CD14-positive monocyte (primary cell): ENCODE data around the gene NXPH3. TPM values are rescaled to one million over a fixed set of nuclear protein-coding genes. Genes with fewer than 3 reads are reported as not detected.

Experiments
- DNase-seq, 3 donors: peaks; one replicate each; pipeline ENCODE4 v3.0.0-alpha.2; 2011 to 2022
- H2AFZ ChIP-seq: 2 replicates; pipeline ENCODE4 v1.6.0; 2012; ENCODE audit warnings: mild to moderate bottlenecking, low read depth, low read length, inconsistent platforms; ENCODE audit not compliant: insufficient read depth, poor library complexity, severe bottlenecking
- H3K27ac ChIP-seq, 2 donors: 1 replicate in 1 of 2; 2 replicates in 1 of 2; pipeline ENCODE4 v1.5.1; 2012 to 2013; ENCODE audit warnings: low read length in 2 of 2, control low read depth in 1 of 2, inconsistent platforms in 1 of 2, low read depth in 1 of 2, mild to moderate bottlenecking in 1 of 2
- H3K27me3 ChIP-seq, 2 donors: one replicate each; pipeline versions ENCODE4 v1.6.0 to v1.6.1; 2011 to 2013; ENCODE audit warnings: low read length in 2 of 2; ENCODE audit not compliant: control insufficient read depth in 2 of 2, insufficient read depth in 2 of 2
- H3K36me3 ChIP-seq, 2 donors: replicated peaks in 1 of 2; 1 replicate in 1 of 2; 2 replicates in 1 of 2; pipeline versions ENCODE4 v1.5.1 to v1.6.1; 2012 to 2013; ENCODE audit warnings: low read length in 2 of 2, control low read depth in 1 of 2, inconsistent platforms in 1 of 2, mild to moderate bottlenecking in 1 of 2; ENCODE audit not compliant: insufficient read depth in 2 of 2, control insufficient read depth in 1 of 2
- H3K4me1 ChIP-seq, 2 donors: 1 replicate in 1 of 2; 2 replicates in 1 of 2; pipeline versions ENCODE4 v1.5.1 to v1.6.1; 2012 to 2013; ENCODE audit warnings: low read length in 2 of 2, control low read depth in 1 of 2, inconsistent platforms in 1 of 2, mild to moderate bottlenecking in 1 of 2, moderate library complexity in 1 of 2; ENCODE audit not compliant: insufficient read depth in 2 of 2, control insufficient read depth in 1 of 2
- H3K4me2 ChIP-seq: replicated peaks from 2 replicates; pipeline ENCODE3; 2012; ENCODE audit warnings: low read length, moderate library complexity, mild to moderate bottlenecking; ENCODE audit not compliant: poor library complexity, severe bottlenecking; ENCODE audit errors: extremely low read depth
- H3K4me3 ChIP-seq, 3 experiments: fragments of 200-600 bp in 1 of 3; sonication (generic) in 1 of 3; replicated peaks in 1 of 3; 1 replicate in 2 of 3; 2 replicates in 1 of 3; pipeline ENCODE4 v1.5.1; 2011 to 2013; ENCODE audit warnings: low read length in 3 of 3, mild to moderate bottlenecking in 3 of 3, control low read depth in 2 of 3, low read depth in 2 of 3, inconsistent platforms in 1 of 3, moderate library complexity in 1 of 3
- H3K79me2 ChIP-seq: 2 replicates; pipeline ENCODE4 v1.6.0; 2012; ENCODE audit warnings: mild to moderate bottlenecking, control low read depth, inconsistent platforms, low read length, moderate library complexity; ENCODE audit not compliant: insufficient read depth
- H3K9ac ChIP-seq: 2 replicates; pipeline ENCODE4 v1.6.0; 2017; ENCODE audit warnings: low read length, mild to moderate bottlenecking; ENCODE audit not compliant: insufficient read depth, poor library complexity, severe bottlenecking
- H3K9me3 ChIP-seq, 2 donors: replicated peaks in 1 of 2; 1 replicate in 1 of 2; 2 replicates in 1 of 2; pipeline versions ENCODE4 v1.5.1 to v1.6.1; 2012 to 2013; ENCODE audit warnings: low read length in 2 of 2, control low read depth in 1 of 2; ENCODE audit not compliant: control insufficient read depth in 1 of 2, insufficient read depth in 1 of 2
- H4K20me1 ChIP-seq: 2 replicates; pipeline ENCODE4 v1.6.0; 2012; ENCODE audit warnings: mild to moderate bottlenecking, low read length, control low read depth, moderate library complexity; ENCODE audit not compliant: insufficient read depth
- H3K27ac Mint-ChIP-seq, 7 donors: one replicate each; pipeline ENCODE4 v1.8.0; 2020; ENCODE audit warnings: mild to moderate bottlenecking in 7 of 7, mixed read lengths in 7 of 7, moderate library complexity in 6 of 7, inconsistent platforms in 2 of 7
- H3K27me3 Mint-ChIP-seq, 3 donors: one replicate each; pipeline ENCODE4 v1.8.0; 2021 to 2022; ENCODE audit warnings: low read depth in 3 of 3, mild to moderate bottlenecking in 3 of 3, mixed read lengths in 3 of 3, moderate library complexity in 3 of 3, inconsistent platforms in 1 of 3
- H3K36me3 Mint-ChIP-seq, 2 donors: one replicate each; pipeline ENCODE4 v1.8.0; 2020; ENCODE audit warnings: mixed read lengths in 2 of 2, inconsistent platforms in 1 of 2, mild to moderate bottlenecking in 1 of 2
- H3K4me1 Mint-ChIP-seq: one replicate; pipeline ENCODE4 v1.8.0; 2020; ENCODE audit warnings: mild to moderate bottlenecking, mixed read lengths
- H3K4me3 Mint-ChIP-seq, 2 donors: one replicate each; pipeline ENCODE4 v1.8.0; 2020; ENCODE audit warnings: mild to moderate bottlenecking in 2 of 2, mixed read lengths in 2 of 2, moderate library complexity in 1 of 2
- H3K9me3 Mint-ChIP-seq, 7 donors: one replicate each; pipeline ENCODE4 v1.8.0; 2020 to 2022; ENCODE audit warnings: mixed read lengths in 7 of 7, mild to moderate bottlenecking in 6 of 7, moderate library complexity in 6 of 7, inconsistent platforms in 2 of 7
- WGBS: methylation state at CpG from one replicate; pipeline ENCODE4 v1.1.5; 2013; ENCODE audit warnings: missing lambda C conversion rate; ENCODE audit not compliant: insufficient coverage; 5-methylcytosine and 5-hydroxymethylcytosine counted together
- intact Hi-C, 2 donors: fragments of 100-400 bp; cut with micrococcal nuclease; formaldehyde crosslinking; loops; one replicate each; pipeline versions ENCODE4 v1.15.0 to v1.15.1; 2023
- polyA plus RNA-seq, 3 donors: library from polyadenylated mRNA; depleted of rRNA in 1 of 3; unstranded in 2 of 3; stranded (reverse) in 1 of 3; fragments of 300-500 nt in 2 of 3; fragments of >200 nt in 1 of 3; fragmentation: Illumina TruSeq in 2 of 3; gene quantifications; 1 replicate in 2 of 3; 2 replicates in 1 of 3; pipeline ENCODE4 v1.2.3, GENCODE V29; 2012 to 2021
- TF ChIP-seq, protein P1 (sequence below): fragments of 200-600 bp; IDR thresholded peaks from one replicate; pipeline ENCODE4 v1.8.0; 2022; ENCODE audit warnings: antibody characterized with exemption, mild to moderate bottlenecking

The NXPH3 gene
- polyA plus RNA-seq, 3 donors, result not detected

DNA sequence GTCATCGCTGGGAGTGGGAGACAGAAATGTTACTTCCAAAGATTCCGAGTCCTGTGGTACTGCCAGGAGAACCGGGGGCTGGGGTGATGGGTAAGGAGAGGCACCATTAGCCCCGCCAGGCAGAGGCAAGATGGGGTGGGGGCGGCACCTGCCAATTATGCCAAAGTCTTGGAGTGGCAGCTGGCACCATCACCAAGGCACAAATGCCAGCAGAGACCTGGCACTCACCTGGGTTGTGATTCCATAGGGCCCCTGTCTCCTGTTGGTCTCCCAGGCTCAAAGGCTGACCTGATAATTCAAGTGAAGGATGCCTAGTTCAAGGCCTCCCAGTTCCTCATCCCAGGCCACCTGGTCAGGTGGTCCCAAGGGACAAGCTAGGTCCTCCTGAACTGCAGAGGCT is 7.6 kb downstream of the NXPH3 start:
- H3K9me3 ChIP-seq, result no peaks in the 10 kb centered on the region
- H2AFZ ChIP-seq, result no peak overlapping the region
- TF ChIP-seq, protein P1, sequence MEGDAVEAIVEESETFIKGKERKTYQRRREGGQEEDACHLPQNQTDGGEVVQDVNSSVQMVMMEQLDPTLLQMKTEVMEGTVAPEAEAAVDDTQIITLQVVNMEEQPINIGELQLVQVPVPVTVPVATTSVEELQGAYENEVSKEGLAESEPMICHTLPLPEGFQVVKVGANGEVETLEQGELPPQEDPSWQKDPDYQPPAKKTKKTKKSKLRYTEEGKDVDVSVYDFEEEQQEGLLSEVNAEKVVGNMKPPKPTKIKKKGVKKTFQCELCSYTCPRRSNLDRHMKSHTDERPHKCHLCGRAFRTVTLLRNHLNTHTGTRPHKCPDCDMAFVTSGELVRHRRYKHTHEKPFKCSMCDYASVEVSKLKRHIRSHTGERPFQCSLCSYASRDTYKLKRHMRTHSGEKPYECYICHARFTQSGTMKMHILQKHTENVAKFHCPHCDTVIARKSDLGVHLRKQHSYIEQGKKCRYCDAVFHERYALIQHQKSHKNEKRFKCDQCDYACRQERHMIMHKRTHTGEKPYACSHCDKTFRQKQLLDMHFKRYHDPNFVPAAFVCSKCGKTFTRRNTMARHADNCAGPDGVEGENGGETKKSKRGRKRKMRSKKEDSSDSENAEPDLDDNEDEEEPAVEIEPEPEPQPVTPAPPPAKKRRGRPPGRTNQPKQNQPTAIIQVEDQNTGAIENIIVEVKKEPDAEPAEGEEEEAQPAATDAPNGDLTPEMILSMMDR, result no peak
- H3K4me3 Mint-ChIP-seq, result no peak overlapping the region
- H3K36me3 Mint-ChIP-seq, result peaks cover 0 to 2% of the 10 kb centered on the region in 2 donors
- H3K9me3 Mint-ChIP-seq, result peaks cover 0 to 2% (median 0%) of the 10 kb centered on the region in 7 donors
- H3K27me3 ChIP-seq, result peaks cover 0 to 2% of the 10 kb centered on the region in 2 donors
- peaks cover 6 to 7% (median 7%) of the 10 kb centered on the region in 3 donors for H3K27me3 Mint-ChIP-seq
- WGBS, result 100% methylated on average over 4 of the region's 5 CpGs
- no peak overlapping the region for H3K27ac ChIP-seq
- DNase-seq, result no peak
- H3K79me2 ChIP-seq, result no peaks in the 10 kb centered on the region
- peaks cover 3% of the 10 kb centered on the region for H3K4me1 Mint-ChIP-seq
- intact Hi-C loops, result no loop called here
- no peaks in the 10 kb centered on the region for H3K4me1 ChIP-seq
- no peaks in the 10 kb centered on the region for H3K36me3 ChIP-seq
- peak overlapping the region in 1 of 7 donors; percentile 15 for H3K27ac Mint-ChIP-seq
- H4K20me1 ChIP-seq, result no peaks in the 10 kb centered on the region
- H3K4me3 ChIP-seq, result no peak overlapping the region
- H3K4me2 ChIP-seq, result no peak overlapping the region
- no peak overlapping the region for H3K9ac ChIP-seq

- Histone ChIP-seq H3K4me1 (no peaks in the 10 kb centered on the region), H3K4me2 (no peak overlapping the region), H3K79me2 (no peaks in the 10 kb centered on the region), H3K27ac (no peak overlapping the region), H3K27me3 (no peaks in the 10 kb centered on the region), H3K9me3 (no peaks in the 10 kb centered on the region), H3K9ac (no peak overlapping the region), H2AFZ (no peak overlapping the region), H4K20me1 (no peaks in the 10 kb centered on the region), H3K4me3 (no peak overlapping the region), H3K36me3 (no peaks in the 10 kb centered on the region)
- Mint-ChIP-seq H3K4me3 (no peak overlapping the region), H3K27ac (peak overlapping the region in 3 of 7 donors; percentile 46 to 74 (median 46)), H3K27me3 (peaks cover under 1 to 3% (median 3%) of the 10 kb centered on the region in 3 donors), H3K4me1 (peaks cover 3% of the 10 kb centered on the region), H3K9me3 (peaks cover 0 to 2% (median 0%) of the 10 kb centered on the region in 7 donors), H3K36me3 (peaks cover 0 to 2% of the 10 kb centered on the region in 2 donors)
- 100% methylated on average over 3 of the region's 4 CpGs for WGBS
- intact Hi-C loops, result no loop called here
- TF ChIP-seq, protein P1, result no peak
- DNase-seq, result no peak
These were observed 8.2 kb downstream of the NXPH3 start for GRCh38 chr17:49583889-49584288.
